HG02885 (cell line): ENCODE data around the gene VCAM1.

Experiments used
- ATAC-seq: cut with Tn5 transposase; IDR thresholded peaks from one replicate; pipeline ENCODE4 v1.9.1; 2021; ENCODE audit warnings: mild to moderate bottlenecking; ENCODE audit not compliant: unreplicated experiment, poor library complexity

Gene VCAM1

GRCh38 chr1:100721526-100722207 is 2.1 kb downstream of the VCAM1 start:
- ATAC-seq: no peak

GRCh38 chr1:100722221-100722620 is 2.7 kb downstream of the VCAM1 start:
- no peak for ATAC-seq

- ATAC-seq: no peak
Observed at GRCh38 chr1:100724281-100724680, 4.7 kb downstream of the VCAM1 start.

GRCh38 chr1:100730130-100730529 is 10.6 kb downstream of the VCAM1 start:
- ATAC-seq: no peak

GRCh38 chr1:100731309-100731708 is 11.8 kb downstream of the VCAM1 start:
- no peak for ATAC-seq

GRCh38 chr1:100731758-100732157 is 12.2 kb downstream of the VCAM1 start:
- ATAC-seq: no peak

- no peak for ATAC-seq
Observed at GRCh38 chr1:100734676-100735075, 15.1 kb downstream of the VCAM1 start.

GRCh38 chr1:100735244-100735643 is 15.7 kb downstream of the VCAM1 start:
- ATAC-seq: no peak

GRCh38 chr1:100736324-100736723 is 16.8 kb downstream of the VCAM1 start:
- no peak for ATAC-seq

- ATAC-seq: no peak
Observed at GRCh38 chr1:100736746-100737145, 17.2 kb downstream of the VCAM1 start.

GRCh38 chr1:100746542-100746932 is 27.0 kb downstream of the VCAM1 start:
- ATAC-seq: no peak

GRCh38 chr1:100747771-100748170 is 28.2 kb downstream of the VCAM1 start:
- no peak for ATAC-seq

GRCh38 chr1:100750005-100750885 is 30.7 kb downstream of the VCAM1 start:
- no peak for ATAC-seq

GRCh38 chr1:100752791-100753190 is 33.2 kb downstream of the VCAM1 start:
- ATAC-seq: no peak

- no peak for ATAC-seq
Observed at GRCh38 chr1:100757946-100758345, 38.4 kb downstream of the VCAM1 start.

- no peak for ATAC-seq
Observed at GRCh38 chr1:100759188-100759587, 39.6 kb downstream of the VCAM1 start.

GRCh38 chr1:100760511-100760910 is 41.0 kb downstream of the VCAM1 start:
- ATAC-seq: no peak

- ATAC-seq: no peak
Observed at GRCh38 chr1:100762461-100762860, 42.9 kb downstream of the VCAM1 start.

- ATAC-seq: no peak
Observed at GRCh38 chr1:100767176-100767890, 47.8 kb downstream of the VCAM1 start.

- no peak for ATAC-seq
Observed at GRCh38 chr1:100769323-100769722, 49.8 kb downstream of the VCAM1 start.
